ENCODE results near the gene DBI. TPM values are rescaled to one million over a fixed set of nuclear protein-coding genes. Genes with fewer than 3 reads are reported as not detected.
"Not testable (repeated sequence)": the region's sequence is repeated elsewhere in the genome, so short reads cannot be mapped to it uniquely, and the experiment has no call there.

DBI gene
- total RNA-seq, 2 donors from 2014 or later, result 90.8 to 131 TPM

- H3K9me3 Mint-ChIP-seq, result no peaks in the 10 kb centered on the region
- peak in 1 of 2 donors; percentile 47 for ATAC-seq
These were observed 14.4 kb upstream of the DBI start for GRCh38 chr2:119352357-119352756.

GRCh38 chr2:119354860-119355259, 11.9 kb upstream of the DBI start:
- ATAC-seq, result no peak
- Mint-ChIP-seq H3K36me3 (no peaks in the 10 kb centered on the region), H3K27ac (no peak overlapping the region), H3K9me3 (no peaks in the 10 kb centered on the region)
- DNase-seq (ENCODE audit: low spot score in 2 of 2), result no peak

More at GRCh38 chr2:119352357-119352756, 14.4 kb upstream of the DBI start:
- H3K27ac Mint-ChIP-seq, result no peak overlapping the region
- H3K36me3 Mint-ChIP-seq, result no peaks in the 10 kb centered on the region
- DNase-seq (ENCODE audit: low spot score in 2 of 2), result no peak

GRCh38 chr2:119359774-119360173, 7.0 kb upstream of the DBI start:
- no peaks in the 10 kb centered on the region for H3K9me3 Mint-ChIP-seq
- no peak for DNase-seq (ENCODE audit: low spot score in 2 of 2)
- no peak for ATAC-seq
- no peaks in the 10 kb centered on the region for H3K36me3 Mint-ChIP-seq
- H3K27ac Mint-ChIP-seq, result no peak overlapping the region

- no peak for DNase-seq (ENCODE audit: low spot score in 2 of 2)
- H3K27ac Mint-ChIP-seq, result no peak overlapping the region
These were observed 6.3 kb upstream of the DBI start for GRCh38 chr2:119360423-119360966.

GRCh38 chr2:119364798-119365197, 2.0 kb upstream of the DBI start:
- ATAC-seq (no peak), DNase-seq (ENCODE audit: low spot score in 2 of 2) (no peak)
- no peaks in the 10 kb centered on the region for H3K9me3 Mint-ChIP-seq
- H3K36me3 Mint-ChIP-seq, result peaks cover 31 to 38% of the 10 kb centered on the region in 2 donors
- H3K27ac Mint-ChIP-seq, result peak overlapping the region; percentile 50 to 96

More at GRCh38 chr2:119360423-119360966, 6.3 kb upstream of the DBI start:
- no peaks in the 10 kb centered on the region for H3K9me3 Mint-ChIP-seq
- peaks cover under 1 to 4% of the 10 kb centered on the region in 2 donors for H3K36me3 Mint-ChIP-seq
- ATAC-seq, result no peak

GRCh38 chr2:119365436-119365835, 1.3 kb upstream of the DBI start:
- DNase-seq (ENCODE audit: low spot score in 2 of 2), result no peak
- no peak for ATAC-seq
- Mint-ChIP-seq H3K9me3 (no peaks in the 10 kb centered on the region), H3K36me3 (peaks cover 38 to 41% of the 10 kb centered on the region in 2 donors), H3K27ac (peak overlapping the region; percentile 96 to 100)

GRCh38 chr2:119366161-119366648, 572 bp upstream of the DBI start:
- peak overlapping the region; percentile 96 to 100 for H3K27ac Mint-ChIP-seq
- no peak for ATAC-seq
- H3K9me3 Mint-ChIP-seq, result no peaks in the 10 kb centered on the region
- peaks cover 45 to 48% of the 10 kb centered on the region in 2 donors for H3K36me3 Mint-ChIP-seq
- no peak for DNase-seq (ENCODE audit: low spot score in 2 of 2)

- Mint-ChIP-seq H3K36me3 (peaks cover 58 to 62% of the 10 kb centered on the region in 2 donors), H3K9me3 (no peaks in the 10 kb centered on the region), H3K27ac (peak overlapping the region; percentile 96 to 100)
- peak; percentile 50 to 54 for ATAC-seq
- DNase-seq (ENCODE audit: low spot score in 2 of 2), result peak in 1 of 2 donors; percentile 56
These were observed 809 bp downstream of the DBI start for GRCh38 chr2:119367472-119368099.

GRCh38 chr2:119369845-119370244, 3.1 kb downstream of the DBI start:
- no peak for ATAC-seq
- H3K9me3 Mint-ChIP-seq, result no peaks in the 10 kb centered on the region
- no peak overlapping the region for H3K27ac Mint-ChIP-seq
- no peak for DNase-seq (ENCODE audit: low spot score in 2 of 2)
- peaks cover 80 to 83% of the 10 kb centered on the region in 2 donors for H3K36me3 Mint-ChIP-seq

GRCh38 chr2:119371111-119371510, 4.3 kb downstream of the DBI start:
- peaks cover 73 to 77% of the 10 kb centered on the region in 2 donors for H3K36me3 Mint-ChIP-seq
- no peaks in the 10 kb centered on the region for H3K9me3 Mint-ChIP-seq
- H3K27ac Mint-ChIP-seq, result no peak overlapping the region
- no peak for ATAC-seq
- DNase-seq (ENCODE audit: low spot score in 2 of 2), result no peak

- H3K9me3 Mint-ChIP-seq, result no peaks in the 10 kb centered on the region
- no peak for ATAC-seq
- peaks cover 59 to 63% of the 10 kb centered on the region in 2 donors for H3K36me3 Mint-ChIP-seq
- H3K27ac Mint-ChIP-seq, result no peak overlapping the region
- DNase-seq (ENCODE audit: low spot score in 2 of 2), result no peak
These were observed 6.2 kb downstream of the DBI start for GRCh38 chr2:119372778-119373568.

- not testable (repeated sequence) for ATAC-seq; DNase-seq (ENCODE audit: low spot score in 2 of 2); H3K27ac Mint-ChIP-seq; H3K9me3 Mint-ChIP-seq
- peaks cover 52 to 53% of the 10 kb centered on the region in 2 donors for H3K36me3 Mint-ChIP-seq
These were observed 7.3 kb downstream of the DBI start for GRCh38 chr2:119373907-119374745.

- H3K9me3 Mint-ChIP-seq; H3K27ac Mint-ChIP-seq; DNase-seq (ENCODE audit: low spot score in 2 of 2); ATAC-seq: not testable (repeated sequence)
- peaks cover 33 to 36% of the 10 kb centered on the region in 2 donors for H3K36me3 Mint-ChIP-seq
These were observed 9.6 kb downstream of the DBI start for GRCh38 chr2:119376406-119376805.

- H3K27ac Mint-ChIP-seq, result peak overlapping the region in 1 of 2 donors; percentile 64
- no peaks in the 10 kb centered on the region for H3K9me3 Mint-ChIP-seq
- ATAC-seq (no peak), DNase-seq (ENCODE audit: low spot score in 2 of 2) (no peak)
- H3K36me3 Mint-ChIP-seq, result peaks cover 30 to 32% of the 10 kb centered on the region in 2 donors
These were observed 10.0 kb downstream of the DBI start for GRCh38 chr2:119376810-119377209.

- H3K9me3 Mint-ChIP-seq, result no peaks in the 10 kb centered on the region
These were observed 10.7 kb downstream of the DBI start for GRCh38 chr2:119377294-119377992.

GRCh38 chr2:119377993-119378345, 11.2 kb downstream of the DBI start:
- Mint-ChIP-seq H3K27ac (no peak overlapping the region), H3K36me3 (peaks cover 18 to 21% of the 10 kb centered on the region in 2 donors), H3K9me3 (no peaks in the 10 kb centered on the region)
- no peak for DNase-seq (ENCODE audit: low spot score in 2 of 2)
- ATAC-seq, result no peak

More at GRCh38 chr2:119377294-119377992, 10.7 kb downstream of the DBI start:
- H3K36me3 Mint-ChIP-seq, result peaks cover 23 to 26% of the 10 kb centered on the region in 2 donors
- ATAC-seq (no peak), DNase-seq (ENCODE audit: low spot score in 2 of 2) (no peak)
- peak overlapping the region; percentile 44 to 64 for H3K27ac Mint-ChIP-seq
